ENCODE results near the gene GSTA5. TPM values are rescaled to one million over a fixed set of nuclear protein-coding genes. Genes with fewer than 3 reads are reported as not detected.

Gene GSTA5
- not detected for total RNA-seq
- long read RNA-seq, result 0 reads

DNA sequence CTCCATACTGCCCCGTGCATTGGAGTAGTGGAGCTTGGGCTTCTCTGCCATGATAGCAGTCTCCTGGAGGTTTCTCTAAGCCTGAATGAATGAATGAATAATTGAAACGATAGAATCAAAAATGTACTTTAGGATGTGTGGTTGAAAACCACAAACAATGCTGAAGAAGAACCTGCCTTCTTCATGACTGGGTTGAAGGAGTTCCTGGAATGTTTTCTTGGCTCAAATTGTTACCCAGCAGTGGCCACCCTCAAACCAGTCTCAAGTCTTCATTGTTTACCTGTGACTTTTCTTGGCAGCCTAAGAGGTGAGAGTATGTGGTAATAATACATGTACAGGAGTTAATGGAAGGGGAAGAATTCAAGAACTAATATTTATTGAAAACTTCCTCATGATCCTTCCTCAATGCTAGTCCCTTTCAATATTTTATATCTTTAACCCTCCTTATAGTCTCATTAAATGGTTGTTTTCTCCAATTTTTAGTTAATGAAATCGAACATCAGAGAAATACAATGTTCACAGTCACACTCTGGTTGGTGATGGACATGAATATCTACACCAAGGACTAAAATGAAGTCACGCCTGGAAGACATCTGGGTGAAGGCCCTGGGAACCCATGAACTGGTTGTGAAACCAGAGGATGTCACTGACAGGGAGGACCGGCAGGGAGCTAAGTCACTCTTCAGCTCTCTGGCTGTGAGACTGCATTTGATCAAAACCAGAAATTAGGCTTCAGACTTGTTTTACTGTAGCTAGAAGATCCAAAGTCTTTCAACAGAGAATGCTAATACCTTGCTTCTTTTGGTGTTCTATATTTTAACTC, at the start of gene GSTA5:
GSTA5 (minus strand) TSS at position 51 of the 823 bp plus-strand sequence.
- no peak for DNase-seq

DNA sequence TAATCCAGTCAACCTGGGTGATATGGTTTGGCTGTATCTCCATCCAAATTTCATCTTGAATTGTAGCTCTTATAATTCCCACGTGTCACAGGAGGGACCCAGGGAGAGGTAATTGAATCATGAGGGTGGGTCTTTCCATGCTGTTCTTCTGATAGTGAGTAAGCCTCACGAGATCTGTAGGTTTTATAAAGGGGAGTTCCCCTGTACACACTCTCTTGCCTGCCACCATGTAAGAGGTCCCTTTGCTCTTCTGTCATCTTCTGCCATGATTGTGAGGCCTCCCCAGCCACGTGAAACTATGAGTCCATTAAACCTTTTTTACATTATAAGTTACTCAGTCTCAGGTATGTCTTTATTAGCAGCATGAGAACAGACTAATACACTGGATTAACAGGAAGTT, 49.4 kb upstream of the GSTA5 start:
- Histone ChIP-seq H3K27me3 (no peaks in the 10 kb centered on the region), H3K4me3 (no peak overlapping the region), H3K4me1 (no peaks in the 10 kb centered on the region), H3K27ac (no peak overlapping the region), H3K9me3 (no peaks in the 10 kb centered on the region), H3K36me3 (no peaks in the 10 kb centered on the region)
- intact Hi-C loops (cut with DNase I), result no loop called here
- TF ChIP-seq, protein P1, sequence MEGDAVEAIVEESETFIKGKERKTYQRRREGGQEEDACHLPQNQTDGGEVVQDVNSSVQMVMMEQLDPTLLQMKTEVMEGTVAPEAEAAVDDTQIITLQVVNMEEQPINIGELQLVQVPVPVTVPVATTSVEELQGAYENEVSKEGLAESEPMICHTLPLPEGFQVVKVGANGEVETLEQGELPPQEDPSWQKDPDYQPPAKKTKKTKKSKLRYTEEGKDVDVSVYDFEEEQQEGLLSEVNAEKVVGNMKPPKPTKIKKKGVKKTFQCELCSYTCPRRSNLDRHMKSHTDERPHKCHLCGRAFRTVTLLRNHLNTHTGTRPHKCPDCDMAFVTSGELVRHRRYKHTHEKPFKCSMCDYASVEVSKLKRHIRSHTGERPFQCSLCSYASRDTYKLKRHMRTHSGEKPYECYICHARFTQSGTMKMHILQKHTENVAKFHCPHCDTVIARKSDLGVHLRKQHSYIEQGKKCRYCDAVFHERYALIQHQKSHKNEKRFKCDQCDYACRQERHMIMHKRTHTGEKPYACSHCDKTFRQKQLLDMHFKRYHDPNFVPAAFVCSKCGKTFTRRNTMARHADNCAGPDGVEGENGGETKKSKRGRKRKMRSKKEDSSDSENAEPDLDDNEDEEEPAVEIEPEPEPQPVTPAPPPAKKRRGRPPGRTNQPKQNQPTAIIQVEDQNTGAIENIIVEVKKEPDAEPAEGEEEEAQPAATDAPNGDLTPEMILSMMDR (IDR thresholded peaks at IDR 0.05), result no peak
- ATAC-seq, result no peak
- no peak for DNase-seq

More for the DNA sequence above, at the start of gene GSTA5:
- no peaks in the 10 kb centered on the region for H3K9me3 ChIP-seq
- no peaks in the 10 kb centered on the region for H3K27me3 ChIP-seq
- no peak within 1 kb of the TSS for H3K4me3 ChIP-seq
- no peak within 1 kb of the TSS for H3K27ac ChIP-seq
- intact Hi-C loops (cut with DNase I), result no loop called here
- peak; percentile 80 for ATAC-seq
- peaks cover 6% of the 10 kb centered on the region for H3K4me1 ChIP-seq
- H3K36me3 ChIP-seq, result no peaks in the 10 kb centered on the region
- TF ChIP-seq, protein P1 (IDR thresholded peaks at IDR 0.05), result no peak

DNA sequence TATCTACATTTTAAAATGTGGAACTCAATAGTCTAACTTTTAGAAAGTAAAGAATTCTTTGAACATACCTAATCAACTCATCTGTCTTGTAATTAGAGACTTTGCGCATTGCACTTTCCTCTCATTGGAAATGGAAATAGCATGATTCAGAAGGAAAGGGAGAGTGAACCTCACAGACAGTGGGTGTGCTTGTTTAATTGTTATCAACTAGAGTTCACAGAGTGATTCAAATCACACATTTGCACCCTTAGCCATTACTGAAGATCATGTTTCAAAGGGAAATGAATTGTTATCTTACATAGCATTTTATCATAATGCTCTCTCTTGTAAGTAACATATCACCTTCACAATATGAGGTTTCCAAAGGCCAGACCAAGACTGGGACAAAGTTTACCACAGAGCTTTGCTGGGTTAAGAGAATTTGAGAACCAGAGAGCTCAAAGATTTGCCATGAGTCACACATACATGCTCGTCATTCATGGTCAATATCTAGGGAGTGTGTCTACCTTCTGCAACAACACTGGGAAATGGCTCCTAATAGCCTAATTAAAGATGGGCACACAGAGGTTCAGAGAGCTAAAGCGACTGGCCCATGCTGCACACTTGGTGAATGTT, 47.4 kb upstream of the GSTA5 start:
- Histone ChIP-seq H3K4me3 (no peak overlapping the region), H3K9me3 (no peaks in the 10 kb centered on the region), H3K36me3 (no peaks in the 10 kb centered on the region), H3K27ac (no peak overlapping the region), H3K4me1 (no peaks in the 10 kb centered on the region), H3K27me3 (no peaks in the 10 kb centered on the region)
- no peak for DNase-seq
- intact Hi-C loops (cut with DNase I), result no loop called here
- TF ChIP-seq, protein P1 (IDR thresholded peaks at IDR 0.05), result no peak
- no peak for ATAC-seq

DNA sequence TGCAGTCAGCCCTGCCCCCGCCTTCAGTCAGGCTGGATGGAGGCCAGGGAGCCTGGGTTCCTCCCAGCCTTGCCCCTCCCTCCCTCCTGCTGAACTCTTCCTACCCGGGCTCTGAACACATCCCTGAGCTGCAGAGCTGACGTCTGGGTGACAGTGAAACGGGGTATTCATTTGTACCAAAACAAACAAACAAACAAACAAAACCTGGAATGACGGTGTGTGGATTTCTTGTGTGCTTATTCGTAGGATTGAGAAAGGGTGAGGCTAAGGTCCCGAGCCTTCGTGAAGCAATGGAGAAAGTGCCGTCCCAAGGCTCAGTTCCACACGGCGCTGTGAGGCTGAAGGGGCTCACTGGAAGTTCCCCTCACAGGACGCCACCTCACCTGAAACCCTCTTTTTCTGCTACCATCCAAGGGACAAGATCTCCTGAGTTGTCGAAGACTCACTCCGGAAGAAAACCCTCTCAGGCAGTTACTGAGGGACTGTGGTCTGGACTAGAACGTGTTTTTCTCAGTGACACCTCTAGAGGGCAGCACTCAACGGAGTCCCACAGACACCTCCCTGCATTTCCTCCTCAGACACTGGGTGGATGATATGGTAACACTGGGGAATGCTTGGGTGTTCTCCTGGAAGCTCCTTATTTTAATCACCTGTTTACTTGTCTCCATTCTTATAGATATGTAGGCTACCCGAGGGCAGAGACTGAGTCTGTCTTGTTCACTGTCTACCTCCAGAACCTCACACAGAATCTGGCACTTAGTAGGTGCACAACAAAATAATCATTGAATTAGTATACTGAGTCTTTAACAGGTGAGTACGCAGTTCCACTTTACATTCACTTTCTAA, 41.6 kb upstream of the GSTA5 start:
- intact Hi-C loops (cut with DNase I), result no loop called here
- TF ChIP-seq, protein P1 (IDR thresholded peaks at IDR 0.05), result peak; percentile 82
- H3K4me1 ChIP-seq, result peaks cover 3% of the 10 kb centered on the region
- DNase-seq (peak; percentile 79), ATAC-seq (peak; percentile 100)
- H3K27me3 ChIP-seq, result no peaks in the 10 kb centered on the region
- H3K36me3 ChIP-seq, result no peaks in the 10 kb centered on the region
- H3K27ac ChIP-seq, result peak overlapping the region; percentile 73
- H3K4me3 ChIP-seq, result peak overlapping the region; percentile 55
- H3K9me3 ChIP-seq, result no peaks in the 10 kb centered on the region

DNA sequence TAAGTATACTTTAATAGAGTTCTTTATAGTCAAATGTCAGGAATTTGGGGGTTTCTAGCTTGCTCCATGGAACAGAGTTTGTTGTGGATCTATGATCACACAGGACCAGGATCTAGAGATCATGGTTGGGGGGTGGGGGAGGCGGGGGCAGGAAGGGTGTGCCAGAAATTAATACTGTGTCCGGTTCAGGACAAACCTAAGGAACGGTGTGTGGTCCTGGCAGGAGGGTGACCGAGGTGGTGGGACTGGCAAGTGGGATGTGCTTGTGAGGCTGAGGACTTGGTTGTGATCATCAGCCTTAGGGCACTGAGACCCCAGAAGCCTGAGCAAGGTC, 41.0 kb upstream of the GSTA5 start:
- DNase-seq (no peak), ATAC-seq (peak; percentile 55)
- Histone ChIP-seq H3K36me3 (no peaks in the 10 kb centered on the region), H3K9me3 (no peaks in the 10 kb centered on the region), H3K4me3 (peak overlapping the region; percentile 55), H3K27me3 (no peaks in the 10 kb centered on the region), H3K27ac (no peak overlapping the region), H3K4me1 (peaks cover 3% of the 10 kb centered on the region)
- intact Hi-C loops (cut with DNase I), result no loop called here
- TF ChIP-seq, protein P1 (IDR thresholded peaks at IDR 0.05), result no peak

Data from upper lobe of right lung (tissue), 1 donor.